ENCODE measurements around the gene ELMO1. TPM values are rescaled to one million over a fixed set of nuclear protein-coding genes. Genes with fewer than 3 reads are reported as not detected.

Gene ELMO1
- total and polyA plus RNA-seq, 8 donors: 3.0 to 20.6 (median 6.6) TPM

DNA sequence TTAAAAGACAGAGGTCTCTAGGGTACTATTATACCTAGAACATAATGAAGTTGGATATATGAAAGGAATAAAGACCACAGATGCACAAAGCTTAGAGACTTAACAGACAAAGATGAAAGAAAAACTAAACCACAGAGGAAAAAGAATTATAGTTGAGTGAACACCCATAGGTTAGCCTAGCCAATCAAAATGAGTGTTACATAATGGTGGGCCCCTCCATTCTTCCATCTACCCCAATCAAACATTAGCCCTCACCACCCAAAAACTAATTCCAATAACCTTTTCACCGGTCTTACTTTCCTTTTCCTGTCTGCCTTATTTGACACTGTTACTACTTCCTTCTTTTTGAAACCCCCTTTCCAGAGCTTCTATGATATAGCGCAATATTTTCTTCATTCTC lies 130.1 kb downstream of the ELMO1 start:
- FAIRE-seq: no peak
- H3K9me3 ChIP-seq: no peaks in the 10 kb centered on the region
- no peaks in the 10 kb centered on the region for H3K27me3 ChIP-seq
- TF ChIP-seq, protein P1, sequence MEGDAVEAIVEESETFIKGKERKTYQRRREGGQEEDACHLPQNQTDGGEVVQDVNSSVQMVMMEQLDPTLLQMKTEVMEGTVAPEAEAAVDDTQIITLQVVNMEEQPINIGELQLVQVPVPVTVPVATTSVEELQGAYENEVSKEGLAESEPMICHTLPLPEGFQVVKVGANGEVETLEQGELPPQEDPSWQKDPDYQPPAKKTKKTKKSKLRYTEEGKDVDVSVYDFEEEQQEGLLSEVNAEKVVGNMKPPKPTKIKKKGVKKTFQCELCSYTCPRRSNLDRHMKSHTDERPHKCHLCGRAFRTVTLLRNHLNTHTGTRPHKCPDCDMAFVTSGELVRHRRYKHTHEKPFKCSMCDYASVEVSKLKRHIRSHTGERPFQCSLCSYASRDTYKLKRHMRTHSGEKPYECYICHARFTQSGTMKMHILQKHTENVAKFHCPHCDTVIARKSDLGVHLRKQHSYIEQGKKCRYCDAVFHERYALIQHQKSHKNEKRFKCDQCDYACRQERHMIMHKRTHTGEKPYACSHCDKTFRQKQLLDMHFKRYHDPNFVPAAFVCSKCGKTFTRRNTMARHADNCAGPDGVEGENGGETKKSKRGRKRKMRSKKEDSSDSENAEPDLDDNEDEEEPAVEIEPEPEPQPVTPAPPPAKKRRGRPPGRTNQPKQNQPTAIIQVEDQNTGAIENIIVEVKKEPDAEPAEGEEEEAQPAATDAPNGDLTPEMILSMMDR (IDR thresholded peaks at IDR 0.05): no peak
- no peak overlapping the region for H3K4me3 ChIP-seq
- DNase-seq: no peak
- 94% methylated on average over 2 of the region's 2 CpGs for WGBS, 2 donors
- no peaks in the 10 kb centered on the region for H3K36me3 ChIP-seq
- ATAC-seq: no peak
- H3K27ac ChIP-seq: no peak overlapping the region
- intact Hi-C loops (cut with DNase I): no loop called here
- H3K4me1 ChIP-seq: no peaks in the 10 kb centered on the region

DNA sequence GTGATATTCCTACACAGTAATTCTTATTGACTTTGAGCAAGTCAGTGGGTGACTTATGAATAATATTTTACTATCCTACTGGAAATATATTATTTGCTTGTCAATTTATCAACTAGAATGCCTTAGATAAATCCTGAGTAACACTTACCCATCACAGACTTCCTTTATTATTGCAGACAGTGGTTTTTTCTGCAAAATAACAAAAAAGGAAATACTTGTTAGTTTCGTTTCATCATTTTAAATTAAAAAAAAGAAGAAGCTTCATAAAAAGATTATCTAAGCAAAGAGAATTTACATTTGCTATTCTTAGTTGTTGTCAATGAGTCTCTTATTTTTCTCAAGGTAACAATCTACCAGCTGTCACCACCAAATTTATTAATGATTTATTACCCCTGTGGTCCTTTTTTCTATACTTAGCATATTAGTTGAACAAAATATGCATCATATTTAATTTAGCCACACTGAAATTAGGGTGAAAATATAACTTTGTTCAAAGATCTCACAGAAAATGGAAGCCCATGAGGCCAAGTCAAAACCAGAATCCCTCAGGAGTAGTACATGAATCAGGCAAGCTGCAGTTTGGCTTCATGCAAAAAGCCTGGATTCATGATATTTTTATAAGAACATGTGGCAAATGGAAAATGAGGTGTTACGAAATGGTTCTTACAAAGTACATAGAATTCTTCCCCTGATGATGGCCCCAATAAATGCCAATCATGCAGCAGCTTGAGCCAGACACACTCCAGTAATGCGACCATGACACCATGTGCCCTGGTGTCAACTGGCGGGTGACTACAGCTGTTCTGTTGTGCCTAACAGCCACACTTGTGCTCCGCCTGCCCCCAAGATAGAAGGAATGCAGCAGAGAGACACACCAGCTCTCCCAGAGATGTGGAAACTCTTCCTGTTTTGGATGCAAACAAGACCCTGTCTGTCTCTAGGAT lies 132.6 kb downstream of the ELMO1 start:
- H3K9me3 ChIP-seq: no peaks in the 10 kb centered on the region
- H3K4me3 ChIP-seq: no peak overlapping the region
- no peaks in the 10 kb centered on the region for H3K4me1 ChIP-seq
- intact Hi-C loops (cut with DNase I): no loop called here
- TF ChIP-seq, protein P1 (IDR thresholded peaks at IDR 0.05): no peak
- no peaks in the 10 kb centered on the region for H3K27me3 ChIP-seq
- DNase-seq (no peak), ATAC-seq (peak in 1 of 4 donors; percentile 26), FAIRE-seq (no peak)
- no peaks in the 10 kb centered on the region for H3K36me3 ChIP-seq
- 75 to 88% methylated on average over 5 of the region's 5 CpGs for WGBS, 2 donors
- no peak overlapping the region for H3K27ac ChIP-seq

DNA sequence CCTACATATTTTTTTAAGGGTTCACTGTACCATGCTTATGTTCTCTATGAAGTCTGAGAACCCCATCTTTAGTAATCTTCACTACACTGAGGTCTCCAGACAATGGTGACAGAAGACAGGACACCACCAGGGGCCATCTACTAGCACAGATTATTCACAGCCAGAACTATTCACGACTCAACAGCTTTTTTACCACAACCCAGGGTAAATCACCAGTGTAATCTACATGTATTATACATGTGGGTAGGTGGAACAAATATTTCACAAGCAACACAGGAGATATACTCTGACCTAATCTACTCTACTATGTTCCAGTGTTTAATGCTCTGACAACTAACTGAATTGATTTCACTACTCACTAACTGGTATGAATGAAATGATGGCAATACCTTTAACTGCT lies 136.1 kb downstream of the ELMO1 start:
- WGBS, 2 donors: 56 to 64% methylated on average over 1 of the region's 1 CpG
- no peak overlapping the region for H3K27ac ChIP-seq
- intact Hi-C loops (cut with DNase I): no loop called here

DNA sequence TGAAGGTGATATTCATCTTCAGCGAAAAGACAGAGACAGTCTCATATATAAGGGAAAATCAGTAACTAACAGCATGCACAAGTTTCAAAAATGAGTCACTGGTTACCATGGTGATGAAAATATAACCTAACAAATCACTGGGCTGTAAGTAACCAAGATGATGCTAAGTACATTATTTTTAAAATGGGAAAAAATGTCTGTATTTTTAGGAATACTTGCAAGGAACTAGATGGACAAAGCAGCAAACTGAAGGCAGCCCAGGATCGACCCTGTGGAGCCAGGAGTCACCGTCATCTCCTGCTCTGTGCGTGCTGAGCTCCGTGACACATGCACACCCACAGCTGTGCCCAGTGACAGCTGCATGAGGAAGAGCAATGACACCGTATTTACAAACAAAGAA lies 137.3 kb downstream of the ELMO1 start:
- FAIRE-seq (no peak), ATAC-seq (peak in 2 of 4 donors; percentile 45 to 57), DNase-seq (no peak)
- H3K9me3 ChIP-seq: no peaks in the 10 kb centered on the region
- no peaks in the 10 kb centered on the region for H3K27me3 ChIP-seq
- no peaks in the 10 kb centered on the region for H3K4me1 ChIP-seq
- TF ChIP-seq, protein P1 (IDR thresholded peaks at IDR 0.05): no peak
- no peak overlapping the region for H3K4me3 ChIP-seq
- intact Hi-C loops (cut with DNase I): no loop called here
- H3K27ac ChIP-seq: no peak overlapping the region
- H3K36me3 ChIP-seq: no peaks in the 10 kb centered on the region
- WGBS, 2 donors: 70 to 80% methylated on average over 6 of the region's 6 CpGs

More for the DNA sequence above, 136.1 kb downstream of the ELMO1 start:
- FAIRE-seq (no peak), DNase-seq (no peak), ATAC-seq (no peak)
- Histone ChIP-seq H3K27me3 (no peaks in the 10 kb centered on the region), H3K4me3 (no peak overlapping the region), H3K9me3 (no peaks in the 10 kb centered on the region), H3K36me3 (no peaks in the 10 kb centered on the region), H3K4me1 (no peaks in the 10 kb centered on the region)
- TF ChIP-seq, protein P1 (IDR thresholded peaks at IDR 0.05): no peak

Data from pancreas (tissue), 10 donors.